Endothelial cell of coronary artery (primary cell): ENCODE data around the gene SPTLC3. TPM values are rescaled to one million over a fixed set of nuclear protein-coding genes. Genes with fewer than 3 reads are reported as not detected.

Experiments used
- total RNA-seq: library from RNA; depleted of rRNA; stranded (reverse); fragments of >200 nt; gene quantifications from 2 replicates; pipeline ENCODE4 v1.2.3, GENCODE V29; 2014

SPTLC3 gene
- total RNA-seq: 0.09 and 0.85 TPM in 2 replicates

GRCh38 chr20:13008761-13009681 is at the start of gene SPTLC3:
Gene SPTLC3, plus strand, starts transcription at chr20:13008972. Its CDS starts 296 bp downstream, at chr20:13009268.

Other genes starting within 250 kb of the SPTLC3 start
- gene ISM1, start 212.3 kb downstream of the SPTLC3 start, total RNA-seq: not detected in 2 replicates